Measurements from ENCODE around the gene ANKRD11. TPM values are rescaled to one million over a fixed set of nuclear protein-coding genes. Genes with fewer than 3 reads are reported as not detected.

Gene ANKRD11
- polyA plus RNA-seq, 1 donor from 2014 or later = 32.5 TPM

DNA sequence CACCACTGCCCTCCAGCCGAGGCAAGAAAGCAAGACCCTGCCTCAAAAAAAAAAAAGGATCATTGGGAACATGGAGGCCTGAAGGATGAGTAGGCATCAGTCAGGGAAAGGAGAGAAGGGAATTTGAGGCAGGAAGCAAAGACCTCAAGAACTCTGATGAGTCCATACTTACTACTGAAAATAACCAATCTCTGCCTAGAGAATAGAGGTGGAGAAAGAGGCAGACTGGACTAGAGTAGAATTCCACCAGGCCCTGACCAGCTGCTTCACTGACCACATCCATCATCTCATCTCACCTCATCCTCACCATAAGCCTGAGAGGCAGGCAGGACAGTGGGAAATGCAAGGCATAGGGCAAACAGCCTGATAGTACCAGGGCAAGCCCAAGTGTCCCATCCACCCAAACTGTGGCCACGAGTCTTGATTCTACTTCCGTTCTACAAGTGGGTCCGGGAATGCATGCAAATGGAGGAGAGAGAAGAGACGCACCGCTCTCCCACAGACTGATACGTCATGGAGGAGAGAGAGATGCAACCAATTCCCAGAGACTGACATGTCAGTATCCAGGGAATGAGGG is 17.1 kb downstream of the ANKRD11 start:
- peak overlapping the region; percentile 12 for H3K4me3 ChIP-seq (ENCODE audit: low read length)
- H3K9ac ChIP-seq (ENCODE audit: low read length) = no peak overlapping the region
- no peaks in the 10 kb centered on the region for H3K36me3 ChIP-seq (ENCODE audit: insufficient read depth, low read length)
- no peak overlapping the region for H3K27ac ChIP-seq (ENCODE audit: low read length)
- TF ChIP-seq TAF1 (IDR thresholded peaks at IDR 0.05; ENCODE audit: low read depth) (no peak), MXI1 (conservative IDR thresholded peaks at IDR 0.05; ENCODE audit: poor library complexity, severe bottlenecking) (no peak), POLR2AphosphoS5 (IDR thresholded peaks at IDR 0.05) (no peak), EZH2 (IDR thresholded peaks at IDR 0.05; ENCODE audit: borderline replicate concordance, insufficient read depth, low read length, poor library complexity, severe bottlenecking) (no peak), CTCF (IDR thresholded peaks at IDR 0.05; ENCODE audit: poor library complexity, severe bottlenecking) (no peak), REST (IDR thresholded peaks at IDR 0.05; ENCODE audit: borderline replicate concordance) (no peak), SMC3 (conservative IDR thresholded peaks at IDR 0.05; ENCODE audit: poor library complexity) (no peak), RAD21 (conservative IDR thresholded peaks at IDR 0.05) (no peak)
- no peaks in the 10 kb centered on the region for H3K9me2 ChIP-seq (ENCODE audit: insufficient read depth, low read length)
- H3K79me2 ChIP-seq (replicated peaks; ENCODE audit: insufficient read depth, low read length) = peaks cover 91% of the 10 kb centered on the region
- H3K4me2 ChIP-seq (ENCODE audit: low read length) = no peak overlapping the region
- H3F3A ChIP-seq (ENCODE audit: insufficient read depth, low read length, poor library complexity, severe bottlenecking) = no peaks in the 10 kb centered on the region
- H3K27me3 ChIP-seq (ENCODE audit: insufficient read depth, low read depth, low read length) = no peaks in the 10 kb centered on the region
- H2AFZ ChIP-seq (ENCODE audit: low read depth, low read length) = no peak overlapping the region
- no peaks in the 10 kb centered on the region for H4K20me1 ChIP-seq (ENCODE audit: insufficient read depth)
- no peaks in the 10 kb centered on the region for H3K9me3 ChIP-seq (ENCODE audit: low read length)

DNA sequence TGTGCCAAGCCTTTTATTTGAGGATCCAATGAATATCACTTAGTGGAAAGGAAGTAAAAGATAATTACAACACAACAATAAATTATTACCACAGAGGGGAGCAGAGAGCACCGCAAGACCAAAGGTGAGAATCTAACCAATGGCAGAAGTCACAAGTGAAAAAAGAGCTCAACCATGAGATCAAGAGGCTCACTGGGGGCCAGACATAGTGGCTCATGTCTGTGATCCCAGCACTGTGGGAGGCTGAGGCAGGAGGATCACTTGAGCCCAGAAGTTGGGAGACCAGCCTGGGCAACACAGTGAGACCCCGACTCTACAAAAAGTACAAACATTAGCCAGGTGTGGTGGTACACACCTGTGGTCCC is 17.7 kb downstream of the ANKRD11 start:
- no peak overlapping the region for H3K4me2 ChIP-seq (ENCODE audit: low read length)
- H3K27me3 ChIP-seq (ENCODE audit: insufficient read depth, low read depth, low read length) = no peaks in the 10 kb centered on the region
- no peaks in the 10 kb centered on the region for H3F3A ChIP-seq (ENCODE audit: insufficient read depth, low read length, poor library complexity, severe bottlenecking)
- no peak overlapping the region for H3K4me3 ChIP-seq (ENCODE audit: low read length)
- TF ChIP-seq REST (IDR thresholded peaks at IDR 0.05; ENCODE audit: borderline replicate concordance) (no peak), EP300 (conservative IDR thresholded peaks at IDR 0.05; ENCODE audit: poor library complexity, severe bottlenecking) (no peak), TAF1 (IDR thresholded peaks at IDR 0.05; ENCODE audit: low read depth) (no peak), EZH2 (IDR thresholded peaks at IDR 0.05; ENCODE audit: borderline replicate concordance, insufficient read depth, low read length, poor library complexity, severe bottlenecking) (no peak), CTCF (IDR thresholded peaks at IDR 0.05; ENCODE audit: poor library complexity, severe bottlenecking) (no peak), SMC3 (conservative IDR thresholded peaks at IDR 0.05; ENCODE audit: poor library complexity) (no peak), MXI1 (conservative IDR thresholded peaks at IDR 0.05; ENCODE audit: poor library complexity, severe bottlenecking) (no peak), POLR2AphosphoS5 (IDR thresholded peaks at IDR 0.05) (no peak), RAD21 (conservative IDR thresholded peaks at IDR 0.05) (no peak)
- H3K9ac ChIP-seq (ENCODE audit: low read length) = no peak overlapping the region
- H3K27ac ChIP-seq (ENCODE audit: low read length) = no peak overlapping the region
- no peaks in the 10 kb centered on the region for H3K9me3 ChIP-seq (ENCODE audit: low read length)
- H4K20me1 ChIP-seq (ENCODE audit: insufficient read depth) = no peaks in the 10 kb centered on the region
- H3K9me2 ChIP-seq (ENCODE audit: insufficient read depth, low read length) = no peaks in the 10 kb centered on the region
- H3K36me3 ChIP-seq (ENCODE audit: insufficient read depth, low read length) = no peaks in the 10 kb centered on the region
- H2AFZ ChIP-seq (ENCODE audit: low read depth, low read length) = no peak overlapping the region
- H3K79me2 ChIP-seq (replicated peaks; ENCODE audit: insufficient read depth, low read length) = peaks cover 91% of the 10 kb centered on the region
